ENCODE measurements around the gene LRBA. TPM values are rescaled to one million over a fixed set of nuclear protein-coding genes. Genes with fewer than 3 reads are reported as not detected.

LRBA gene
- total and polyA plus RNA-seq, 9 of the 15 experiments (the other 6 are each of a cell fraction or from before 2014, with no cell fraction given), result 24.2 to 88.7 (median 59.7) TPM

GRCh38 chr4:151014521-151015458 is at the start of gene LRBA (continued):
- TF ChIP-seq MGA (IDR thresholded peaks at IDR 0.05) (no peak), ZBED1 (IDR thresholded peaks at IDR 0.05) (no peak), REST (IDR thresholded peaks at IDR 0.05; ENCODE audit: borderline replicate concordance) (no peak), REST (CRISPR knock-in tag; IDR thresholded peaks at IDR 0.05; ENCODE audit: low read depth) (no peak), MECOM (CRISPR knock-in tag; IDR thresholded peaks at IDR 0.05) (no peak), MCM3 (IDR thresholded peaks at IDR 0.05) (no peak), BRCA1 (IDR thresholded peaks at IDR 0.05) (no peak), BRCA1 (CRISPR knock-in tag; IDR thresholded peaks at IDR 0.05) (no peak), KHSRP (IDR thresholded peaks at IDR 0.05) (no peak)

Data from K562 (cell line).